Adrenal gland (tissue), 5 donors: ENCODE data around the gene DNAH11.

Experiments used
- CTCF ChIP-seq, 6 experiments: fragments of 450-650 bp in 4 of 6; fragments of 200-600 bp in 2 of 6; sonication (generic) in 1 of 6; IDR thresholded peaks; 1 replicate in 5 of 6; 2 replicates in 1 of 6; pipeline versions ENCODE4 v1.5.1 to v1.8.0; 2016 to 2021; ENCODE audit warnings: antibody characterized with exemption in 6 of 6, mild to moderate bottlenecking in 2 of 6, moderate library complexity in 1 of 6
- POLR2A ChIP-seq, 2 donors: fragments of 450-650 bp; IDR thresholded peaks; one replicate each; pipeline ENCODE4 v1.6.1; 2017; ENCODE audit warnings: antibody characterized with exemption in 2 of 2, mild to moderate bottlenecking in 2 of 2, moderate library complexity in 1 of 2
- donor health status: DM: no; HTN: no; CAD: no.

GRCh38 chr7:21719846-21720245, 177.0 kb downstream of the DNAH11 start:
- TF ChIP-seq CTCF (IDR thresholded peaks at IDR 0.05): no peak
- TF ChIP-seq POLR2A (IDR thresholded peaks at IDR 0.05): no peak
